ENCODE data around the gene NOL3. TPM values are rescaled to one million over a fixed set of nuclear protein-coding genes. Genes with fewer than 3 reads are reported as not detected.

The NOL3 gene
- total RNA-seq, 4 donors from 2014 or later, result 38.3 to 97.0 (median 63.5) TPM

GRCh38 chr16:67213197-67214019 lies 43.1 kb downstream of the NOL3 start:
- Histone ChIP-seq H3K4me3 (replicated peaks in 1 of 3) (no peak overlapping the region), H3K9me3 (no peaks in the 10 kb centered on the region), H3K27ac (no peak overlapping the region), H3K36me3 (no peaks in the 10 kb centered on the region), H3K4me1 (no peaks in the 10 kb centered on the region), H3K27me3 (no peaks in the 10 kb centered on the region)
- WGBS, 2 donors, result 76 to 77% methylated on average over 7 to 8 of the region's 8 CpGs
- intact Hi-C loops (cut with DNase I), result no loop called here
- TF ChIP-seq POLR2A (IDR thresholded peaks at IDR 0.05) (no peak), CTCF (IDR thresholded peaks at IDR 0.05) (no peak)
- peak in 1 of 2 donors; percentile 33 for DNase-seq

GRCh38 chr16:67215706-67216105 lies 45.4 kb downstream of the NOL3 start:
- 63 to 69% methylated on average over 5 of the region's 5 CpGs for WGBS, 2 donors
- H3K27ac ChIP-seq, result no peak overlapping the region
- intact Hi-C loops (cut with DNase I), result no loop called here

GRCh38 chr16:67216612-67217490 lies 46.5 kb downstream of the NOL3 start:
- Histone ChIP-seq H3K4me1 (no peaks in the 10 kb centered on the region), H3K27ac (peak overlapping the region in 2 of 3 donors; percentile 43 to 51), H3K9me3 (no peaks in the 10 kb centered on the region), H3K4me3 (replicated peaks in 1 of 3) (no peak overlapping the region), H3K36me3 (no peaks in the 10 kb centered on the region), H3K27me3 (no peaks in the 10 kb centered on the region)
- TF ChIP-seq POLR2A (IDR thresholded peaks at IDR 0.05), result no peak
- TF ChIP-seq CTCF (IDR thresholded peaks at IDR 0.05), result no peak
- WGBS, 2 donors, result 70 to 73% methylated on average over 18 of the region's 18 CpGs
- no peak for DNase-seq
- intact Hi-C loops (cut with DNase I), result no loop called here

More at GRCh38 chr16:67215706-67216105, 45.4 kb downstream of the NOL3 start:
- Histone ChIP-seq H3K4me1 (no peaks in the 10 kb centered on the region), H3K36me3 (no peaks in the 10 kb centered on the region), H3K4me3 (replicated peaks in 1 of 3) (no peak overlapping the region), H3K9me3 (no peaks in the 10 kb centered on the region), H3K27me3 (no peaks in the 10 kb centered on the region)
- TF ChIP-seq POLR2A (IDR thresholded peaks at IDR 0.05) (no peak), CTCF (IDR thresholded peaks at IDR 0.05) (no peak)
- DNase-seq, result no peak

- H3K27me3 ChIP-seq, result no peaks in the 10 kb centered on the region
- DNase-seq, result no peak
- H3K36me3 ChIP-seq, result peaks cover 8 to 10% of the 10 kb centered on the region in 2 donors
- WGBS, 2 donors, result 47 to 52% methylated on average over 3 of the region's 3 CpGs
- peaks cover 14% of the 10 kb centered on the region in 2 donors for H3K4me1 ChIP-seq
- intact Hi-C loops (cut with DNase I), result no loop called here
- H3K27ac ChIP-seq, result no peak overlapping the region
- H3K4me3 ChIP-seq (replicated peaks in 1 of 3), result no peak overlapping the region
- TF ChIP-seq POLR2A (IDR thresholded peaks at IDR 0.05), result no peak
- no peak for TF ChIP-seq CTCF (IDR thresholded peaks at IDR 0.05)
- no peaks in the 10 kb centered on the region for H3K9me3 ChIP-seq
Measured at GRCh38 chr16:67223992-67224391, 53.7 kb downstream of the NOL3 start.

MicroRNAs encoded within 50 kb of the gene (microRNA counts, 767-probe panel; counts per million panel counts)
- 0 counts per million in 2 donors for microRNA hsa-miR-328

Small RNA genes within 50 kb of the gene (microRNA-seq; reads per million reads assigned to microRNA genes)
- 365 reads per million, percentile 67 among the genes with 10 or more reads in this experiment for gene MIR328

Small RNA genes within 50 kb of the gene (small RNA-seq; reads per million reads assigned to genes)
- 6.6 reads per million, percentile 89 among the genes with 10 or more reads in this experiment for gene MIR328

Other genes starting within 250 kb of the NOL3 start
- 10 to 100 TPM in 3 of 4 donors, 1 to 10 TPM in 1; 6.1 to 15.6 (median 10.9) TPM for gene RRAD, start 245.0 kb upstream of the NOL3 start, total RNA-seq
- gene CIAO2B, start 236.1 kb upstream of the NOL3 start, total RNA-seq, result 100 to 1,000 TPM in 1 of 4 donors, 10 to 100 TPM in 3; 29.4 to 113 (median 48.3) TPM
- 10 to 100 TPM; 49.7 to 69.4 (median 53.6) TPM for gene CES2, start 235.0 kb upstream of the NOL3 start, total RNA-seq
- 1 to 10 TPM in 1 of 4 donors, under 1 TPM in 2, not detected in 1; 0.13 to 1.3 (median 0.22) TPM for gene CES3, start 209.3 kb upstream of the NOL3 start, total RNA-seq
- gene CES4A, start 181.9 kb upstream of the NOL3 start, total RNA-seq, result 10 to 100 TPM; 10.9 to 15.7 (median 12.8) TPM
- 10 to 100 TPM; 31.0 to 60.0 (median 41.5) TPM for gene CBFB, start 141.4 kb upstream of the NOL3 start, total RNA-seq
- gene PHAF1, start 60.6 kb upstream of the NOL3 start, total RNA-seq, result 10 to 100 TPM; 11.4 to 18.9 (median 17.5) TPM
- 100 to 1,000 TPM in 1 of 4 donors, 10 to 100 TPM in 3; 52.0 to 103 (median 85.7) TPM for gene B3GNT9, start 19.5 kb upstream of the NOL3 start, total RNA-seq
- gene TRADD, start 10.6 kb upstream of the NOL3 start, total RNA-seq, result 10 to 100 TPM; 27.0 to 42.2 (median 37.0) TPM
- gene FBXL8, start 10.6 kb upstream of the NOL3 start, total RNA-seq, result 10 to 100 TPM; 26.3 to 41.9 (median 35.6) TPM
- gene HSF4, start 5.8 kb upstream of the NOL3 start, total RNA-seq, result 10 to 100 TPM; 17.3 to 52.5 (median 36.6) TPM
- 10 to 100 TPM; 20.3 to 50.0 (median 32.4) TPM for gene MATCAP1, start 13.4 kb downstream of the NOL3 start, total RNA-seq
- 1 to 10 TPM; 5.9 to 8.6 (median 7.6) TPM for gene EXOC3L1, start 19.6 kb downstream of the NOL3 start, total RNA-seq
- gene E2F4, start 21.6 kb downstream of the NOL3 start, total RNA-seq, result 100 to 1,000 TPM in 1 of 4 donors, 10 to 100 TPM in 3; 77.6 to 117 (median 89.1) TPM
- gene ELMO3, start 28.6 kb downstream of the NOL3 start, total RNA-seq, result 10 to 100 TPM; 26.0 to 37.8 (median 30.0) TPM
- 10 to 100 TPM; 53.2 to 69.0 (median 58.3) TPM for gene TMEM208, start 56.6 kb downstream of the NOL3 start, total RNA-seq
- 10 to 100 TPM; 17.9 to 26.4 (median 24.3) TPM for gene FHOD1, start 76.9 kb downstream of the NOL3 start, total RNA-seq
- 1 to 10 TPM in 2 of 4 donors, under 1 TPM in 2; 0.56 to 3.0 (median 1.1) TPM for gene SLC9A5, start 78.4 kb downstream of the NOL3 start, total RNA-seq
- 10 to 100 TPM in 2 of 4 donors, 1 to 10 TPM in 2; 8.2 to 11.7 (median 9.5) TPM for gene PLEKHG4, start 109.0 kb downstream of the NOL3 start, total RNA-seq
- gene KCTD19, start 156.2 kb downstream of the NOL3 start, total RNA-seq, result 1 to 10 TPM in 1 of 4 donors, not detected in 3; 2.6 TPM
- under 1 TPM in 1 of 4 donors, not detected in 3; 0.22 TPM for gene LRRC36, start 156.3 kb downstream of the NOL3 start, total RNA-seq
- gene TPPP3, start 223.0 kb downstream of the NOL3 start, total RNA-seq, result 1 to 10 TPM in 2 of 4 donors, under 1 TPM in 2; 0.54 to 2.3 (median 1.5) TPM
- gene ZDHHC1, start 245.9 kb downstream of the NOL3 start, total RNA-seq, result 10 to 100 TPM; 33.3 to 63.8 (median 50.9) TPM